ENCODE results near the gene C4orf54. TPM values are rescaled to one million over a fixed set of nuclear protein-coding genes. Genes with fewer than 3 reads are reported as not detected.

C4orf54 gene
- polyA plus RNA-seq, 1 experiment: not detected

DNA sequence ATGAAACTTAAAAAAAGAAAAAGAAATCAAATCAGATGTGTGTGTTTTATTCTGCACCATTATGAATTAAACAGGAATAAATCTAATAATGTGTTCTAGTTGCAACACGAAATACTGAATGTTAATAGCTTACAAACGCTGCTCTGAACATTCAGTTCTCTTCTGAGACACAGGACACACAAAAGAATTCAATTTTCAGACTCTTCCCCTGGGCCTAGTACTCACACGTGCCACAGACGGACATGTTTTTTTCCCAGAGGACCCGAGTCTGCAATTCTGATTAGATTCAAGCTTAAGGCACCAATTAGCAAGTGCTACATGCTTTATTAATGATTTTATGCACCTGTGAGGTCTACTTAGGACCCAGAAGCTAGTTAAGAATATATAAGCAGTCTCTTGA lies 20.5 kb downstream of the C4orf54 start:
- ChIA-PET CTCF (no interaction called here), POLR2A (no interaction called here)
- H3K9me3 ChIP-seq (ENCODE audit: control insufficient read depth, insufficient read depth, low read length): no peaks in the 10 kb centered on the region
- DNase-seq (ENCODE audit: low read depth, low spot score): no peak
- H3K27ac ChIP-seq (ENCODE audit: low read depth, low read length): no peak overlapping the region
- TF ChIP-seq, protein P1, sequence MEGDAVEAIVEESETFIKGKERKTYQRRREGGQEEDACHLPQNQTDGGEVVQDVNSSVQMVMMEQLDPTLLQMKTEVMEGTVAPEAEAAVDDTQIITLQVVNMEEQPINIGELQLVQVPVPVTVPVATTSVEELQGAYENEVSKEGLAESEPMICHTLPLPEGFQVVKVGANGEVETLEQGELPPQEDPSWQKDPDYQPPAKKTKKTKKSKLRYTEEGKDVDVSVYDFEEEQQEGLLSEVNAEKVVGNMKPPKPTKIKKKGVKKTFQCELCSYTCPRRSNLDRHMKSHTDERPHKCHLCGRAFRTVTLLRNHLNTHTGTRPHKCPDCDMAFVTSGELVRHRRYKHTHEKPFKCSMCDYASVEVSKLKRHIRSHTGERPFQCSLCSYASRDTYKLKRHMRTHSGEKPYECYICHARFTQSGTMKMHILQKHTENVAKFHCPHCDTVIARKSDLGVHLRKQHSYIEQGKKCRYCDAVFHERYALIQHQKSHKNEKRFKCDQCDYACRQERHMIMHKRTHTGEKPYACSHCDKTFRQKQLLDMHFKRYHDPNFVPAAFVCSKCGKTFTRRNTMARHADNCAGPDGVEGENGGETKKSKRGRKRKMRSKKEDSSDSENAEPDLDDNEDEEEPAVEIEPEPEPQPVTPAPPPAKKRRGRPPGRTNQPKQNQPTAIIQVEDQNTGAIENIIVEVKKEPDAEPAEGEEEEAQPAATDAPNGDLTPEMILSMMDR (IDR thresholded peaks at IDR 0.05; ENCODE audit: low read depth, low read length): no peak
- H3K27me3 ChIP-seq (ENCODE audit: control insufficient read depth, insufficient read depth, low read length): no peaks in the 10 kb centered on the region
- no peak overlapping the region for H3K4me3 ChIP-seq (ENCODE audit: low read depth, low read length)

DNA sequence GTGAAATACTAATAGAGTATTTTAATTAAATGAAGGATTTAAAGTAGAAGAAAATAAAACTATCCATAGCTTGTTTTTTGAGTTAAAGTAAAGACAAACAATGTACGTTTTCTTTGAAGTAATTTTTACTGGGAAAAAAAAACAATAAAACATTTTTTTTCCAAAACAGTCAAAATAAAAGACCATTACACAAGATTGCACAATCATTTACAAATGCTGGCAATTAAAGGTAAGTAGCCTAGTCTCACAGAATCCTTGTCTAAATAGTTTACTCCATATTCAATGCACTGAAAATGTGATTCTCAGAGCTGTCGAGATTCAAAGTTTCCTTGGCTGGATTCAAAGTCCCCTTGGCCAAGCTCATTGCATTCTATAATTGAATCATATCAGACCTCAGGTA lies 21.2 kb downstream of the C4orf54 start:
- POLR2A ChIA-PET: no interaction called here
- CTCF ChIA-PET: no interaction called here
- Histone ChIP-seq H3K4me3 (ENCODE audit: low read depth, low read length) (no peak overlapping the region), H3K9me3 (ENCODE audit: control insufficient read depth, insufficient read depth, low read length) (no peaks in the 10 kb centered on the region), H3K27ac (ENCODE audit: low read depth, low read length) (no peak overlapping the region), H3K27me3 (ENCODE audit: control insufficient read depth, insufficient read depth, low read length) (no peaks in the 10 kb centered on the region)
- TF ChIP-seq, protein P1 (IDR thresholded peaks at IDR 0.05; ENCODE audit: low read depth, low read length): no peak
- no peak for DNase-seq (ENCODE audit: low read depth, low spot score)

DNA sequence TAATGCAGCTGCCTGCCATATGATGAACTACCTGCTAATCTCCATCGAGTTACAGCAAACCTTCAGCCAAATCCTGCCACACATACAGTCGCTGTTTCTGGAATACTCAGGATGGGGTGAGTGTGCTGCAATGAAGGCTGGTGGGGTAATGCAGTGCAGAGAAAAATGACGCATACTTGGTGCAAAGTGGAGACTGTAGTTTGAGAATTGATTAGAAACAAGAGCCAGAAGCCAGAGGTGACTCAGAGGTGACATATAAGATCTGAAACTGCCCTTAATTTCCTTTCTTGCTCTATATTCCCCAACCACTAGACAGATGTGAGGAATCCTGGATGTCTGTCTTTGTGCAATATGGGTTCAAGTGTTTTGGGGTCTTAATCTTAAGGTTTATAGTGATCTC lies 22.0 kb downstream of the C4orf54 start:
- no peak overlapping the region for H3K4me3 ChIP-seq (ENCODE audit: low read depth, low read length)
- TF ChIP-seq, protein P1 (IDR thresholded peaks at IDR 0.05; ENCODE audit: low read depth, low read length): no peak
- no peak overlapping the region for H3K27ac ChIP-seq (ENCODE audit: low read depth, low read length)
- ChIA-PET CTCF (no interaction called here), POLR2A (no interaction called here)
- H3K27me3 ChIP-seq (ENCODE audit: control insufficient read depth, insufficient read depth, low read length): no peaks in the 10 kb centered on the region
- DNase-seq (ENCODE audit: low read depth, low spot score): no peak
- H3K9me3 ChIP-seq (ENCODE audit: control insufficient read depth, insufficient read depth, low read length): no peaks in the 10 kb centered on the region

DNA sequence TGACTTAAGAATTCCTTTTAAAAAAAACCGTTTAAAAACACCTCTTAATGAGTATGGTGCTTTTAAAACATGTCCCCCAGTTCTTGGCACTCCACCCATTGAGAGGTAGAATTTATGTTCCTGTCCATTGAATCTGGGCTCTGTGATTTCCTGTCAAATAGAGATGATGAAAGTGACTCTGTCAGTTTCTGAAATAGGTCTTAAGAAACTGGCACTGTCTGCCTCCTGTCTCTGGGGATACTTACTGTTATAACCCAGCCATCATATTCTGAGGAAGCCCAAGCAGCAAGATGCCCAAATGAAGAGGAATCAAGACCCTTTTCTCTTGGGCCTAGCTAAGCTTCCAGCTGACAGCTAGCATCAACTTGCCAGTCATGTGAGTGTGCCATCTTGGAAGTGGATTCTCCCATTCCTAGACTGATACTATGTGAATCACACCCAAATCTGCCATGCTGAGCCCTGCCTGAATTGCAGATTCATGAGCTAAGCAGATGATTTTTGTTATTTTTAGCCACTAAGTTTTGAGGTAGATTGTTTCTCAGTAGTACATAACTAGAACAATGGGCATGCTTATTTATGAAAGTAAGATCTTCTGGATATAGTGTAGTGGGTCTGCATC lies 22.8 kb downstream of the C4orf54 start:
- no peak overlapping the region for H3K27ac ChIP-seq (ENCODE audit: low read depth, low read length)
- CTCF ChIA-PET: no interaction called here
- TF ChIP-seq, protein P1 (IDR thresholded peaks at IDR 0.05; ENCODE audit: low read depth, low read length): no peak
- H3K27me3 ChIP-seq (ENCODE audit: control insufficient read depth, insufficient read depth, low read length): no peaks in the 10 kb centered on the region
- POLR2A ChIA-PET: no interaction called here
- H3K4me3 ChIP-seq (ENCODE audit: low read depth, low read length): no peak overlapping the region
- no peak for DNase-seq (ENCODE audit: low read depth, low spot score)
- H3K9me3 ChIP-seq (ENCODE audit: control insufficient read depth, insufficient read depth, low read length): no peaks in the 10 kb centered on the region

DNA sequence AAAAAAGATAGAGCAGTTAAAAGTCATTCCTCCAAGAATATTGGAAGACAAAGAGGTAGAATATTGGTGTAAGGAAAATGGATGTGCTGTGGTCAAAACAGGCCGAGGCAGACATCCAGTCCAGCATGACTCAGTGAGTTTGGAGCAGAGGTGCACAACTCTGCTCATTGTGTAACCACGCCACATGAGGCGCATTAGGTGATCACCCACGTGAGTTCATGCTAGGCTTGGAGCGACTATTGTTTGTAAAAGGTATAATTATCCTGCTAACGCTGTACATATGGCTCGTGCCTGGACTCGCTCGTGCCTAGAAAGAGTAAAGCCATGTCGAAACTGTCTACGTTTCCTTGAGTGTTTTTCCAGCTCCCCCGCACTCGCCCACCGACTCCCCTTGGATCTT lies 23.9 kb downstream of the C4orf54 start:
- TF ChIP-seq, protein P1 (IDR thresholded peaks at IDR 0.05; ENCODE audit: low read depth, low read length): no peak
- DNase-seq (ENCODE audit: low read depth, low spot score): no peak
- ChIA-PET CTCF (no interaction called here), POLR2A (no interaction called here)
- no peak overlapping the region for H3K27ac ChIP-seq (ENCODE audit: low read depth, low read length)
- no peaks in the 10 kb centered on the region for H3K9me3 ChIP-seq (ENCODE audit: control insufficient read depth, insufficient read depth, low read length)
- H3K27me3 ChIP-seq (ENCODE audit: control insufficient read depth, insufficient read depth, low read length): no peaks in the 10 kb centered on the region
- no peak overlapping the region for H3K4me3 ChIP-seq (ENCODE audit: low read depth, low read length)
